Osteocyte (in vitro differentiated cells): Measurements from ENCODE around the gene ZBED1. TPM values are rescaled to one million over a fixed set of nuclear protein-coding genes. Genes with fewer than 3 reads are reported as not detected.

Experiments used
- DNase-seq: peaks from one replicate; pipeline ENCODE4 v3.0.0; 2021; ENCODE audit warnings: mixed read lengths; ENCODE audit not compliant: unreplicated experiment; ENCODE audit errors: extremely low spot score
- H3K27ac Mint-ChIP-seq: one replicate; pipeline ENCODE4 v1.8.0; 2021; ENCODE audit warnings: mild to moderate bottlenecking, mixed read lengths; ENCODE audit not compliant: unreplicated experiment
- H3K27me3 Mint-ChIP-seq: one replicate; pipeline ENCODE4 v1.8.0; 2021; ENCODE audit warnings: mixed read lengths; ENCODE audit not compliant: unreplicated experiment
- H3K36me3 Mint-ChIP-seq: one replicate; pipeline ENCODE4 v1.8.0; 2021; ENCODE audit warnings: mixed read lengths; ENCODE audit not compliant: unreplicated experiment
- H3K4me1 Mint-ChIP-seq: one replicate; pipeline ENCODE4 v1.8.0; 2021; ENCODE audit warnings: mixed read lengths; ENCODE audit not compliant: unreplicated experiment
- H3K4me3 Mint-ChIP-seq: one replicate; pipeline ENCODE4 v1.8.0; 2021; ENCODE audit warnings: mild to moderate bottlenecking, moderate library complexity, mixed read lengths; ENCODE audit not compliant: unreplicated experiment
- H3K9me3 Mint-ChIP-seq: one replicate; pipeline ENCODE4 v1.8.0; 2021; ENCODE audit warnings: mixed read lengths; ENCODE audit not compliant: unreplicated experiment
- CTCF ChIP-seq: fragments of 200-600 bp; sonication (generic); IDR thresholded peaks from 2 replicates; pipeline ENCODE4 v1.5.0; 2021; ENCODE audit warnings: antibody characterized with exemption, mild to moderate bottlenecking, moderate library complexity
- total RNA-seq: library from RNA; stranded (reverse); gene quantifications from 2 replicates; pipeline ENCODE4 v1.2.1, GENCODE V29; 2021

ZBED1 gene
- total RNA-seq, 1 donor from 2014 or later: 56.4 TPM

GRCh38 chrX:2452799-2453198 lies 48.0 kb downstream of the ZBED1 start:
- TF ChIP-seq CTCF: no peak
- H3K27ac Mint-ChIP-seq: no peak overlapping the region
- H3K4me3 Mint-ChIP-seq: no peak overlapping the region
- H3K9me3 Mint-ChIP-seq: no peaks in the 10 kb centered on the region
- peaks cover 5% of the 10 kb centered on the region for H3K36me3 Mint-ChIP-seq
- peaks cover 6% of the 10 kb centered on the region for H3K4me1 Mint-ChIP-seq
- no peak for DNase-seq
- no peaks in the 10 kb centered on the region for H3K27me3 Mint-ChIP-seq

GRCh38 chrX:2452317-2452784 lies 48.4 kb downstream of the ZBED1 start:
- Mint-ChIP-seq H3K36me3 (peaks cover 5% of the 10 kb centered on the region), H3K4me1 (peaks cover 6% of the 10 kb centered on the region), H3K27ac (no peak overlapping the region), H3K9me3 (no peaks in the 10 kb centered on the region), H3K4me3 (no peak overlapping the region), H3K27me3 (no peaks in the 10 kb centered on the region)
- no peak for DNase-seq
- TF ChIP-seq CTCF: no peak

GRCh38 chrX:2451501-2452316 lies 49.1 kb downstream of the ZBED1 start:
- no peaks in the 10 kb centered on the region for H3K9me3 Mint-ChIP-seq
- DNase-seq: no peak
- peaks cover 5% of the 10 kb centered on the region for H3K36me3 Mint-ChIP-seq
- H3K27ac Mint-ChIP-seq: no peak overlapping the region
- no peaks in the 10 kb centered on the region for H3K27me3 Mint-ChIP-seq
- TF ChIP-seq CTCF: no peak
- H3K4me1 Mint-ChIP-seq: peaks cover 6% of the 10 kb centered on the region
- no peak overlapping the region for H3K4me3 Mint-ChIP-seq

- no peak for TF ChIP-seq CTCF
- H3K4me1 Mint-ChIP-seq: peaks cover 6% of the 10 kb centered on the region
- H3K4me3 Mint-ChIP-seq: no peak overlapping the region
- H3K27me3 Mint-ChIP-seq: no peaks in the 10 kb centered on the region
- no peak overlapping the region for H3K27ac Mint-ChIP-seq
- no peak for DNase-seq
- no peaks in the 10 kb centered on the region for H3K9me3 Mint-ChIP-seq
- peaks cover 5% of the 10 kb centered on the region for H3K36me3 Mint-ChIP-seq
Observed at GRCh38 chrX:2450681-2451080, 50.1 kb downstream of the ZBED1 start.

- Mint-ChIP-seq H3K27me3 (no peaks in the 10 kb centered on the region), H3K36me3 (peaks cover 5% of the 10 kb centered on the region), H3K27ac (no peak overlapping the region), H3K4me3 (no peak overlapping the region), H3K4me1 (peaks cover 6% of the 10 kb centered on the region), H3K9me3 (no peaks in the 10 kb centered on the region)
- no peak for TF ChIP-seq CTCF
- no peak for DNase-seq
Observed at GRCh38 chrX:2449135-2449886, 51.5 kb downstream of the ZBED1 start.
